Activated T-helper 1 cell treated with Interleukin-2 at 50 U/mL for 16 hours (primary cell): Measurements from ENCODE around the gene DDX6.
A peak's percentile ranks its signal among the peaks of the same experiment; 100 is the strongest.
"Not testable (repeated sequence)": the region's sequence is repeated elsewhere in the genome, so short reads cannot be mapped to it uniquely, and the experiment has no call there.

Experiments
- DNase-seq: peaks from one replicate; pipeline ENCODE4 v3.0.0-alpha.2; 2020; ENCODE audit warnings: low read depth

Gene DDX6

DNA sequence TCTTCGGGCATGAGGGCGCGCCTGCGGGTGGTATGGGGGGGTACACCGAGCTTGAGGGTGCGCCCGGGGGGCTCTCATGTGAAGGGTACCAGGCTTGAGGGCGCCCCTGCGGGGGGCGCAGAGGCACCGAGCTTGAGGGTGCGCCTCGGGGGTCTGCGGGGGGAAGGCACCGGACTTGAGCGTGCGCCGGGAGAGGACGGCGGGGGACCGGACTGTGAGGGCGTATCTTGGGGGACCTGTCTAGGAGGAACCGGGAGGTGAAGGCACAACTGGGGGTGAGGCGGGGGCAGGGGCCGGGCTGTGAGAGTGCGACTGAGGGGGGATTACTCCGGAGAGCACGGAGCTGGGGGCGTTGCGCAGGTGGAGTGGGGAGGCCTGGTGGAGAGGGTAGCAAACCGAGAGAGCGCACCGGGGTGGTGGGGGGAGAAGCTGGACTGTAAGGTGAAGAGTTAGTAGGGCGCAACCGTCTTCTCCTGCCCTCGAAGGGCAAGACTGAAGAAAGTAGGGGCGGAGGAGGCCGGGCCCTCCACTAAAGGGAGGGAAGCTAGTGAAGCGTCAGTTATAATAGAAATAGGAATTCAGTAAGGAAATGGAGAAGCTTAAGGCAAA lies 1.1 kb upstream of the DDX6 start:
- peak; percentile 3 for DNase-seq

DNA sequence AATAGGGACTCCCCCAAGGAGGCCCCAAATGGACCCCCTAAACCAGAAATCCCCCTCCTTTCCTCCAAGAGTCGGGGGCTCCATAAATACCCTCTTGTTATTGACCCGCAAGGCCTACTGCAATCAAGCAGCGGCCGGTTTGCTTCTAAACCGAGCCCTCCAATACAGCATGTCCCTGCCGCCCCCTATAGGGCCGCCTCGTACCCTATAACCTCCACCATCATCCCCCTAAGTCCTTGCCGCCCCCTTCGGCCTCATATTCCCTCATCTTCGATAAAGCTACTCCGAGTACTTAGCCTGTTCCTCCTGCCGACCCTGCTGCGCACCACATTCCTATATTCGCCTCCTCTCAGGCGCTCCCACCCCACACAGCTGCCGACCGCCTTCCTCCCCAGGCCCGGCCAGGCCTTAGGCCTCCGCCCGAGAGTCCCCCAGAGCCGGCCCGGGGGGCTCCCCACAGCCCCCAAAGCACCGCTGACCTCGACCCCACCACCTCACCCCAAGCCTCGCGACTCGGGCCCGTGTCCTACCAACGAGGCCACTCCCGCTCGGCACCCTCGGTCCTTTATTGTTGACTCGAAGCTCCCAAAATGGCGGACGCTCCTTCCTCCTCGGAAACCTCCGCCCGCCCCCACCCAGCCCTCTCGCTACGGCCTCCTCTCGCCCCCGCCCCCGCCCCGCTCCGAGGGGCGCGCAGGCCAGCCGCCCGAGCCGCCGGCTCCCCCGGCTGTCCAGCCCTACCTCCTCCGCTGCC lies 430 bp downstream of the DDX6 start:
- DNase-seq: peak; percentile 38

DNA sequence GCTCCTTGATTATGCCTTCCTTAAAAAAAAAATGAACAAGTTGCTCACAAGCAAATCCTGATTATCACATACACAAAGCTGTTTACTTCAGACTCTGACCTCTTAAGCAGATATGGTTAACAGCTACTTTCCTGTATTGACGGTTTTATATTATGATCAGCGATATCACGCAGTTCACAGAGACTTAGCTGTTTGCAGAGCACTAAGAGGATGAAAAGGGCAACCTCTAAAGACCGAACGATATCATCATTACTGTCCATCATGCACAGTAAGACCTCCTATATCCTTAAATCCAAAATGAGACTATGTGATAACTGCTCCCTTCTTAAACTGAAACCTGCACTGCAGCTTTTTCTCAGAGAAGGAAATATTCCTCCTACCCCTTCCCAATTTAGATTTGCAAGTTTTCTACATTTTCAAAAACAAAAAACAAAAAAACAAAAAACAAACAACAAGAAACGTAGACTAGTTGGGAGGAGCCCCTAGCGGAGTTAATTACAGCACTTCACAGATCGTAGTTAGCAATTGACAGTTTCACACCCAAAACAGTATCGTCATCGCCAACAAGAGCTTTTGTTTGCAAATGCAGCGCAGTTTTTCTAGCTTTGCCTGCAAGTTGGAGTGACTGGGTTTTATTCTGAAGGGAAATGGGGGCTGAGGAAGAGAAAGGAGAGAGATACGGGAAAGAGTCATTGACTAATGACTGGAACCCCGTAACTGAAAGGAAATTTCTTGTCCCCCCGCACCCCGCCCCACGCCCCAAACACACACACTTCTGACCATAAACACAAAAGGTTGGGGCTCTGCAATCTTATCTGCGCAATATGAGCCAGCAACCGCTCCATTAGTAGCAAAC lies 1.2 kb downstream of the DDX6 start:
- peak; percentile 5 for DNase-seq

DNA sequence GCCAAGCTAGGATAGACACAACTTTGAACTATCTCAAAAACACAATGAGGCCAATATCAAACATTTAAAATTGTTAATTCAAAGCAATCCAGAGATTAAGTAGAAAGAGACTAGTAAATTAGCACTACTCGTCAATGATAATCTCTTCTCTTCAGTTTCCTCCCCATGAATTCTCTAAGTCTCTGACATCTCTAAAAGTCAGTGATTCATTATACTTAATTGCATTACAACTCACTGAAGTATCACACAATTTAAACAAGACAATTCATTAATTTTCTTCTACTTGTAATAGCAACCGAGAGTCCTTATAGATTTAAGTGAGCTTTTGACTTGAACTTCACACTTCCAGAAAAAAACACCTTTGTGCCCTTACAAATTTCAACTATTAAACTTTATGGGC lies 4.3 kb downstream of the DDX6 start:
- no peak for DNase-seq

DNA sequence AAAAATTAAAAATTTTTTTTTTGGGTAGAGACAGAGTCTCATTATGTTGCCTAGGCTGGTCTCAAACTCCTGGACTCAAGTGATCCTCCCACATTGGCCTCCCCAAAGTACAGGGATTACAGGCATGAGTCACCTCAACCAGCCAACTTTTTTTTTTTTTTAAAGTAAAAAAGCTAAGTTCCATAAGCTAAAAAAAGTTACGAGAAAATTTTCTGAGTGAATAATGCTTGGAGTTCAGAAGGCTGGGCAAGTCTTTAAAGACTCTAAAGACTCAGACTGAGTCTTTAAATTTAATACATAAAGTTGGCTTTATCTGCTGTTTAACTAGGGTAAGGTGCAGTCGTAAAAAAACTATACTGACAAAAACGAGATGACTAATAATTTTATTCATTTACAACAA lies 5.6 kb downstream of the DDX6 start:
- DNase-seq: no peak

DNA sequence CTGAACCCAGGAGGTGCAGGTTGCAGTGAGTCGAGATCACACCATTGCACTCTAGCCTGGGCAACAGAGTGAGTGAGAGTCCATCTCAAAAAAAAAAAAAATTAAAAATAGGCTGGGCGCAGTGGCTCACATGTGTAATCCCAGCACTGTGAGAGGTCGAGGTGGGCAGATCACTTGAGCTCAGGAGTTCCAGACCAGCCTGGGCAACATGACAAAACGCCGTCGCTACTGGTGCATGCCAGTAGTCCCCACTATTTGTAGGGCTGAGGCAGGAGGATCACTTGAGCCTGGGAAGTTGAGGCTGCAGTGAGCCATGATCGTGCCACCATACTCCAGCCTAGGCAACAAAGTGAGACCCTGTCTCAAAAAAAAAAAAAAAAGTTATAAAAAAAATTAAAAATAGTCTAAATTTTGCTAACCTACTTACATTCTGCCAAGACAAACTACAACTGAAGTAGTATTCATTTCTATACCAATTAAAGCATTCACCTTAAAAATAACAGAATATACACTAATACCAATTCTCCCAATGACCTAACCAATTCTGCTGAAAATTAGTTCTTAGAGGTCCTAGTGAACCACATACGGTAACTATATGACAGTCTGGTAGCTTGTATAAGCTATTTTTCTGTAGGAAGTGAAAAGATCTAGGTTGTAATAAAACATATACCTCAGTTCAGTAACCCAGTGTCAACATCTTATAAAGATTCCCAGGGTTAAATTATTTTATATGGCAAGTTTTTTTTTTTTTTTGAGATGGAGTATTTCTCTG lies 7.1 kb downstream of the DDX6 start:
- DNase-seq: no peak

DNA sequence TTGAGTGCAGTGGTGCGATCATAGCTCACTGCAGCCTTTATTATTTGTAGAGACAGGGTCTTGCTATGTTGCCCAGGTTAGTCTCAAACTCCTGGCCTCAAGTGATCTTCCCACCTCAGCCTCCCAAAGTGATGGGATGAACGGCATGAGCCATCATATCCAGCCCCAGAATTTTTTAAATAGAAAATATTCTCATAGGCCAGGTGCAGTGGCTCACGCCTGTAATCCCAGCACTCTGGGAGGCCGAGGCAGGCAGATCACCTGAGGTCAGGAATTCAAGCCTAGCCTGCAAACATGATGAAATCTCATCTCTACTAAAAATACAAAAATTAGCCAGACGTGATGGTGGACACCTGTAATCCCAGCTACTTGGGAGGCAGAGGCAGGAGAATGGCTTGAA lies 7.6 kb downstream of the DDX6 start:
- not testable (repeated sequence) for DNase-seq

DNA sequence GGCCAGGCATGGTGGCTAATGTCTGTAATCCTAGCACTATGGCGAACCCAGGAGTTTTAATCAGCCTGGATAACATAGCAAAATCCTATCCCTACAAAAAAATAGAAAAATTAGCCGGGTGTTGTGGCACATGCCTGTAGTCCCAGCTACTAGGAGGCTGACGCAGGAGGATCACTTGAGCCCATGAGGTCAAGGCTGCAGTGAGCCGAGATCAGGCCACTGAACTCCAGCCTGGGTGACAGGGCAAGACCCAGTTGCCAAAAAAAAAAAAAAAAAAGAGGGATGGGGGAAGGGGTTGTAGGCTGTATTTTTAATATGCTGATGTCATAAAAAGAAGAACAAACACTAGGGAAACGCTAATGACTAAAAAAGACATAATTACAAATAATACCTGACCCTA lies 12.1 kb downstream of the DDX6 start:
- DNase-seq: no peak

DNA sequence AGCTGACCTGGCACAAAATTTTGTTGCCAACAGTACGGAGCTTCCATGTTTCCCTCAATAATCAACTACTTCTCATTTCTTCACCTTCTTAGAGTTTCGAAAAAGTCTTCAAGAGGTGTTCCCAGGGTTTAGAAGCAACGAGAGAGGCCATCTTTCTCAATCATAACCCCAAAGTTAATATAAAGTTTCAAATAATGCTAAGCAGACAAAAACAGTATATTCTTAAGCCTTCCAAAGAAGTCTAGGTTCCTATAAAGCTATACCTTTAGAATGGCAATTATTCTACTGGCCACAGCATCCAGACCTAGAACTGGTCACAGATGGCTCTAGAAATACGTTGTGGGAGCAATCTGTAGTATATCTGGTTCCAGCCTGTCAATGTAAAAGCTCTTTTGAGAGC lies 16.9 kb downstream of the DDX6 start:
- no peak for DNase-seq

DNA sequence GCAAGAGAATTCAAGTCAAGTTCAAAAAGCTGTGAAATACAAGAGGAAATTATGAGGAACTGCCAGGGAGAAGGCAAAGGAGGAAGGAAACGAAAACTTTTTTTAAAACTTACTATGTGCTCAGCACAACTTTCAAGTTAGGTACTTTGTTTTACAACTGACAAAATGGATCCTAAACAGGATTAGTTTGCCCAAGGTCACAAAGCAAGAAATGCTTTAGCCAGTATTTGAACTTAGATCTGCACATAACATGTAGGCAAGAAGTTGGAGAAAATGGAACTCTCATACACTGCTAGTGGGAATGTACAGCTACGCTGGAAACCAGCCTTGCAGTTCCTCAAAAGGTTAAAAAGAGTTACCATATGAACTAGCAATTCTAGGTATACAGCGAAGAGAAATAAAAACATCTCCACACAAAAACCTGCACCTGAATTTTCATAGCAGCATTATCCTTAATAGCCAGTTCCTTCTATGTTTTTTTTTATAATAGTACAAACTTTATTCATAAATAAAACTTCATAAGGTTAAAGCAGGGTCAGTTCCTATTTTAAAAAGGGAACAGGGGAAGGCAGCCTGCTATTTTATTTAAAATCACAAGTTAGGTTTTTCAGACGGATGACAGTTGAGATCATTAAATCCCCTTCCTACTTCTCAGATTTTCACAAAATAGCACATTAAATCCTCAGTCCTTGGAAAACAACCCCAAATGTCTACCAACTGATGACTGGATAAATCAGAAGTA lies 19.2 kb downstream of the DDX6 start:
- DNase-seq: no peak

DNA sequence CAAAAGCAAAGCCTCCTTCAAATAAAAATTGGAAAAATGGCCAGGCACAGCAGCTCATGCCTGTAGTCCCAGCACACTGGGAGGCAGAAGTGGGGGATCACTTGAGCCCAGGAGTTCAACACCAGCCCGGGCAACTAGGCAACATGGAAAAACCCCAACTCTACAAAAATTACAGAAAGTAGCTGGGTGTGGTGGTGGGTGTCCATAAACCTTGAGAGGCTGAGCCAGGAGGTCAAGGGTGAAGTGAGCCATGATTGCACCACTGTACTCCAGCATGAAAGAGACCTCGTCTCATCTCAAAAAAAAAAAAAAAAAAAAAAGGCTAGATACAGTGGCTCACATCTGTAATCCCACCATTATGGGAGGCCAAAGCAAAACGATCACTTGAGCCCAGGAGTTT lies 22.3 kb downstream of the DDX6 start:
- no peak for DNase-seq

DNA sequence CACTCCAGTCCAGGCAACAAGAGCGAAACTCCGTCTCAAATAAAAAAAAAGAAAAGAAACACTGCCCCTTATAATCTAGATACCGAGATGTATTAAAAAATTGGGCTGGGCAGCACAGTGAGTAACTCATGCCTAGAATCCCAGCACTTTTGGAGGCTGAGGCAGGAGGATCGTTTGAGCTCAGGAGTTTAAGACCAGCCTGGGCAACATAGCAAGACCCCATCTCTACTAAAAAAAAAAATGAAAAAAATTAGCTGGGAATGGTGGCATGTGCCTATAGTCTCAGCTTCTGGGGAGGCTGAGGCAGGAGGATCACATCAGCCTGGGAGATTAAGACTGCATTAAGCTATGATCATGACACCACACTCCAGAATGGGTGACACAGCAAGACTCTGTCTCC lies 24.9 kb downstream of the DDX6 start:
- DNase-seq: no peak

DNA sequence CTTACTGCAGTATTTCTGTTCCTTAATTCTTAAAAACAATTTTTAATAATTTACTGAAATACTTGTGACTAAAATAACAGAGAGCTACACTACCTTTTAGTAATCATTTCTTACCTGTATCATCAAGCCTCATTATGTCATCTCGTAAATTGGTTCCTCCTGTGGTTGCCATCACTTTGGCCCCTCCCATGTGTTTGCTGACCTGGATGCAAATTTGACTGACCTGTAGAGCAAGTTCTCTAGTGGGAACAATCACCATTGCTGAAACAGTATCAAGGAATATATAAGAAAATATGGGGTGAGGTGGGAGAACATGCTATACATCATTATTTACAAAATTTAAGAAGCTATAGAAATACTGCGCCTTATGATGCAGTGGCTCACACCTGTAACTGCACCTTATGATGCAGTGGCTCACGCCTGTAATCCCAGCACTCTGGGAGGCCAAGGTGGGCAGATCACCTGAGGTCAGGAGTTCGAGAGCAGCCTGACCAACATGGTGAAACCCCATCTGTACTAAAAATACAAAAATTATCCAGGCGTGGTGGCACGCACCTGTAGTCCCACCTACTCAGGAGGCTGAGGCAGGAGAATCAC lies 25.8 kb downstream of the DDX6 start:
- DNase-seq: not testable (repeated sequence)

DNA sequence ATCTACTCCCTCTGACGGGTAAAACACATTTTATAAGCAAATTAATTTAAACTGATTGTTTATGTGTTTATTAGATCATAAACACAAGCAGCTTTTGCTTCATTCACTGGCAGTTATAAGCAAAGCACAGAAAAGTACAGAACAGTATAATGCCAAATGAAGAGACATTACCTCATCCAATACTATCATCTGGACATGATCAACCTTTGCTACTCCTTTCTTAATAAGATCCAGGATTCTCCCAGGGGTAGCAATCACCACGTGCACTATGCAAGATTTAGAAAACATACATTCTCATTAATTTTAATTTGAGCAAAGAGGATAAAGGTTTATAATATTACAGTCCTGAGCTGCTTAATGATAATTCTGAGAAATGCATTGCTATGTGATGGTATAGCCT lies 27.9 kb downstream of the DDX6 start:
- no peak for DNase-seq

DNA sequence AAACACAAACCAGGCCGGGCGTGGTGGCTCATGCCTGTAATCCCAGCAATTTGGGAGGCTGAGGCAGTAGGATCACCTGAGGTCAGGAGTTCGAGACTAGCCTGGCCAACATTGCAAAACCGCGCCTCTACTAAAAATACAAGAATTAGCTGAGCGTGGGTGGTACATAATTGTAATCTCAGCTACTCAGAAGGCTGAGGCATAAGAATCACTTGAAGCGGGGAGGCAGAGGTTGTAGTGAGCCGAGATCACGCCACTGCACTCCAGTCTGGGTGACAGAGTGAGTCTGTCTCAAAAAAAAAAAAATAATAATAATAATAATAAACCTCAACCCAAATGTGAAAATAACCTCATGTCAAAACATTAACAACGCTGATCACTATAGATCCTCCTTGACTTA lies 29.0 kb downstream of the DDX6 start:
- not testable (repeated sequence) for DNase-seq

DNA sequence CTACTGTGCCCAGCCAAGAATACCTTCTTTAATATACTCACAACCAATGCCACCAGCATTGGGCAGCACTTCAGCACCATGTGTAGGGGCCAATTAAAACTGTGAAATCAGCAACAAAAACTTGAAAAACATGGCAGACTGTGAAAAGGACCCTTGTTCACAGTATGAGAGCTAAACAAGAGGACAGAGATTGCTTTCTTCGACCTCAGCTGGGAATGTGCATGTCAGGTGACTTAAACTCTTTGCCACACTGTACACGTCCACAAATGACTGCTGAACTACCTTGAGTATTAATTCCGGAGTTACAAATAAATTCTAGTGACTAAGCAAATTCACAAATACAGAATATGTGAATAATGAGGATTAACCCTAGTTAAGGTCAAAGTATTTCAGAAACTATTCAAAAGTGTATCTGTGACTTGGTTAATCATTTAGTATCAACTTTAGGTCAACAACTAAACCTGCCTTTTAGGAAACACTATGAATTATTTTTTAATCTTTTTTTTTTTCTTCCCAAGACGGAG lies 33.0 kb downstream of the DDX6 start:
- DNase-seq: no peak

DNA sequence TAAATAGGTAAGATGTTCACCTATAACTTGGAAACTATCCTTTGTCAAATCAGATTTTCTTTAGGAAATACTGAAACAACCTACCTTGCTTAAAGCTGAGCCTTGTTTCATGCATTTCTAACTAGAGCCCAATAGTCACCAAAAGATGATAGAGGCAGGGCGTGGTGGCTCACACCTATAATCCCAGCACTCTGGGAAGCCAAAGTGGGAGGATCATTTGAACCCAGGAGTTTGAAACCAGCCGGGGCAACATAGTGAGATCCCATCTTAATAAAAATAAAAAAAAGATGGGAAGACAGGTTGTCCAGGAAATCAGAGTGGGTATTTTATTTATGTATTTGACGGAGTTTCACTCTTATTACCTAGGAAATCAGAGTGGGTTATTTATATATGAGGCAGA lies 38.3 kb downstream of the DDX6 start:
- DNase-seq: no peak

DNA sequence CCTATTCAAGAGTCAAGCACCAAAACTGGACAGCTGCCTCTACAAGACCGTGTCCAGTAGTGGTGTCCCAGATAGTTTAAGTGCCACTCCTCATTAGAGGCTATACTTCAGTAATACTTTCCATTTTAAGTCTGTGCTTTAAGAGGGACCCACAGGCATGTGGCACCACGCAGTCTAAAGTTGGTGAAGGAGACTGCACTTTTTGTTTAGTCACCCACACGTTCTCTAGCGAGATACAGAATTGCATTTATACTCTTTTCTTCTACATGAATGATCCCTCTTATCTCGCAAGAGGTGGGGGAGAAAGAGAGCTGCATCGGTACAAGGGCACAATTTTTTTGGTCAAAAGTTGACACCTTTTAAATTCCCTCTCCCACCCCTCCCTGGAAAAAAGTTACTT lies 41.5 kb downstream of the DDX6 start:
- no peak for DNase-seq

DNA sequence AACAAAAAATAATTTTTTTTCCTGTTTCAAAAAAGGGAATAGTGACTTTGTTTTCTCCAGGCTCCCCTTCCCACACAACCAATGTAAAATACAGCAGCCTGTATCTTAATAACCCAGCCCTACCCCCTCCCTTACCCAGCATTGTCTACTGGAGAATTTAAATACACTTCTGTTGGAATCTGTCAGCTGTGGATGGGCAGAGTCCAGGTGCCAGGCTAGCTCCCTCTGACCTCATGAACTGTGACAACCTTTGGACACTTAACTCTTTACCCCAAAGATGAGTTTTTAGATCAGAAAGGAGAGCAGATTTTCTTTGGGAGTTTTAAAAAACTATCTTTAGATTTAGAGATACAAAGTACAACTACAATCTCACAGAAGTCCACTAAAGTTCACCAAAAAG lies 42.9 kb downstream of the DDX6 start:
- DNase-seq: no peak

DNA sequence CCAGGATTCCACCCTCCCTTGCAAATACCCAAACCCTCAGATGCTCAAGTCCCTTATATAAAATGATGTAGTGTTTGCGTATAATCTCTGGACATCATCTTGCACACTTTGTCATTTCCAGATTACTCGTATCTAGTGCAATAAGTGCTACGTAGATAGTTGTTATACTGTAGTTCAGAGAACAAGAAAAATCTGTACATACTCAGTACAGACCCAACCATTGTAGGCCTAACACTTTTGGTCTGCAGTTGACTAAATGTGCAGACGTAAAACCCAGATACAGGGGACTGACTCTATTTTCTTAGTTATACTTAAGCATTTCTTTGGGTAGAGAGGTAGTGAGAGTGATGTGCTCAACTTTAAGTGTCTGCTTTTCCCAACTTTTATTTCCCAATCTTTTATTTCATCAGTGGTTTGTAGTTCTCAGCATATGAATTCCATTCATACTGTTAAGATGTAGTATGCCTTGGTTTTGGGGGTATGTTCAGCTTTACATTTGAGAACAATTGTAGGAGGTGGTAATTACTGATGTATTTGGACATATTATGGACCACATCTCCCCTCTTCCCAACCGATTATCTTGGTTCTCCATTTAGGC lies 43.9 kb downstream of the DDX6 start:
- no peak for DNase-seq

DNA sequence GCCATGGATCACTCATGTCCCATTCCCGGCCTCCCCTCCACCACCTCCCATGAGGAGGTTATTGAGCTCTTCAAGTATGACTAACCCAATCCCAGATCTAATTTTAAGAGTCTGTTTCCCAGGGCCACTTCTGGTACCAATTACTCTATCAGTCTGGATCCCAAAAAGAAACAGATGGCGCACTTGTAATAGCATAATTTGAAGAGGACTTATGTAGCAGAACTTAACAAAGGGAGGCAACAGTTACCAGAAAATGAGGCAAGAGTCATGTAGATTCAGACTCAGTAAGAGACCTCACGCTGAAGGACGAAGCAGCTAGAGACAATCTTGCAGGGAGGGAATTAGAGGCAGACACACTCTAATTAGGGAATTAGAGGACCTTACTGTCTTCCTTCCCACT lies 46.9 kb downstream of the DDX6 start:
- DNase-seq: no peak
